Activated effector memory CD4-positive, alpha-beta T cell treated with anti-CD3 and anti-CD28 coated beads, Interleukin-2, amount 50 U/mL, for 16 hours (primary cell): ENCODE measurements around the gene PKIG.
"Not testable (repeated sequence)": the region's sequence is repeated elsewhere in the genome, so short reads cannot be mapped to it uniquely, and the experiment has no call there.

Experiments used
- DNase-seq: peaks from one replicate; pipeline ENCODE4 v3.0.0-alpha.2; 2020

PKIG gene

DNA sequence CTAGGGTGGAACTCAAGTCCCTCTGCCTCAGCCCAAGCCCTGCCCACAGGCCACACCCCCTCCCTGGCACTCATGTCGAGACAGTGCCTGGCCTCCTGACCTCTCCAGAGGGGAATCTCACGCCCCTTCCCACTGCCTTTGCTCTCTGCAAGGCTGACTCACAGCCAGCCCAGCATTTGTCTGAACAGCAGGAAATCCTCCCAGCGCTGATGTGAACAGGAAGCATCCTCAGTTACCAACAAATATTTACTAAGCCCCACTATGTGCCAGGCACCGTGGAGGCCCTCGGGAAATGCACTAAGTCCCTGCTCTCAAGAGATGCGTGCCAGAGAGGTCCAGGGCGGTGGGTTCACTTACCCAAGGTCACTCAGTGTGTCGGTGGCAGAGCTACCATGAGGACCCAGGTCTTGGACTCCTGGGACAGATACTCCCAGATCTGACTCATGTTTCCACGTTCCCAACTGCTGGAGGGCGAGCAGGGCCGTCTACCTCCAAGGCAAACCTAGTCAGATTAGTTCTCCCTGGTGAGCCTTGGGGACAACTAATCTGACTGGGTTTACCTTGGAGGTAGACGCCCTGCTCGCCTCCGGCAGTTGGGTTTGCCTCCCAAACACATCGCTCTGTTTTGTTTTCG is 61.3 kb downstream of the PKIG start:
- DNase-seq, result peak; percentile 82

DNA sequence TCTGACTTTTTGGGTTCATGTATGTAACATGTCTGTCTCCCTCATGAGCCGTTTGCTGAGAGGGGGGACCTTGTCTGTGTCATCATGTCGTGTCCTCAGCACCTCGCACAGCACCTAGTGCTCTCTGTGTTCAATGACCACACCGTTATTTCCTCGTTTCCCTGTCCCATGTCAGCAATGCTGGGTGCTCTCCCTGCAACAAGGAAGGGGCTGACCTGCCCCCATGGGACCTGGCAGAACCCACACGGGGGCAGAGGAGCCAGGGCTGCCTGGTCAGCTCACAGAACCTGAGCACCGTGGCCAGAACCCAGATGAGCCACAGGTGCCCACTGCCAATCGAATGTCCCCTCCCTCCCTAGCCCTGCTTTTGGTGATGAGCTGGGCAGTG is 61.8 kb downstream of the PKIG start:
- no peak for DNase-seq

DNA sequence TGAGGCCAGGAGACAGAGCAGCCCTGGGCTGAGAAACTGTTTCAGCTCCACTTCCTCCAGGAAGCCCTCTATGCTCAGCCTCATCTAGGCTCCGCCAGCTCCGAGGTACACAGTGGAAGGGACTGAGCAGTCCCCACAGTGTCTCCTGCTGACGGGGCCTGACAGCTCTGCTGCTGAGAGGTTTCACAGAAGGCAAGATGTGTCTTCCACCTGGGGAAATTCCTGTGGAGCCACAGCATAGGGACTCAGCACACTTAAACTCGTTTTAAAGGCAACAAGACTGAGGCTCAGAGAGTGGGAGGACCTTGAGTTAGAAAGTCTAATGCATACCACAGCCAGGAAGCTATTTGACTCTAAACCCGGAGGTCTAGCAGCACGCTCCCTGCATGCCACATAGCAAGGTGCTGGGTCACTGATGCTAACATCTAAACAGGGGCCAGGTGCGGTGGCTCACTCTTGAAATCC is 62.3 kb downstream of the PKIG start:
- peak; percentile 80 for DNase-seq

DNA sequence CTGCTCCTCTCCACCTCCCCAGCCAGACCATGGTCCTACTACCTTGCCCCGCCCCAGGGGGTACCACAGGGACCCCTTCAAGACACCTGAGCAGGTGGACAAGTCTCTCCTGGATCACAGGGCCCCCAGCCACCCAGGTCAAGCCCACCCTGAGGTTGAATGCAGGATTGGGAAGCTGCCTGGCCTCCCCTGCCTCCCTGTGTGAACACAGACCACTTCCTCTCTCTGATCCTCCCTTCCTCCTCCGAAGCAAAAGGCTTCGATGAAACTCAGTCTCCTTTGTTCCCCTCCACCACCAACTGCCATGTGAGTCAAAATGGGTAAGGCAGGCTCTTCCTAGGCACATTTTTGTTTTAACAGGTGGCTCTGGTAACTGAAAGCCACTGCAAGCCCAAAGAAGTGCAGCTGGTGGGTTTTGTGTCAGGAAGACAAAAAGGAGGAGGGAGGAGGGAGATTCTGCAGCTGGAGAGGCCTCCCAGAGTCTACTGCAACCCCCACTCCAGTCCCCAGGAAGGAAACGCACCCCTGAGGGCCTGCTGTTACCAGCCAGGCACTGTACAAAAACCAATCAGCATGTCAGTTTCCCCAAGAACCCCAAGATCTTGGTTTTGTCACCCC is 63.8 kb downstream of the PKIG start:
- peak; percentile 70 for DNase-seq

DNA sequence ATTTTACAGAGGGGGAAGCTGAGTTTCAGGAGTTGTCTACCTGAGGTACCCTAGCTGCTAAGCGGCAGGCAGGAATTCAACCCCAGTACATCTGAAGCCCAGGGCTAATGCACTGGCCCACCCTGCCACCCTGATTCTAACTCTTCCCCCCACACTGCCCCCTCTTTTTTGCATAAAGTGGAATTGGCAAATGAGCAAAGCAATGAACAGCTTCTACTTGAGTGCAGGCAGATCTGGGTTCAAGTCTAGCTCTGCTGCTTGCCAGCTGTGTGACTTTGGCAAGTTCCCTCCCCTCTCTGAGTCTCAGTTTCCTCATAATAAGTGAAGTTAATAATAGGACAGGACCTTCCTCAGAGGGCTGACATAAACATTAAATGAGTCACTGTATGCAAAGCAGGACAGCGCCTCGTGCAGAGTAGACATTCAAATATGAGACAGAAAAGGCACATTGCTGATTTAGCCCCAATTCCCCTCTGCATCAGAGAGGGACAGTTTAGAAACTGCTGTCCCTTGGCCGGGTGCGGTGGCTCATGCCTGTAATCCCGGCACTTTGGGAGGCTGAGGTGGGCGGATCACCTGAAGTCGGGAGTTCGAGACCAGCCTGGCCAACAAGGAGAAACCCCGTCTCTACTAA is 64.4 kb downstream of the PKIG start:
- DNase-seq, result no peak

DNA sequence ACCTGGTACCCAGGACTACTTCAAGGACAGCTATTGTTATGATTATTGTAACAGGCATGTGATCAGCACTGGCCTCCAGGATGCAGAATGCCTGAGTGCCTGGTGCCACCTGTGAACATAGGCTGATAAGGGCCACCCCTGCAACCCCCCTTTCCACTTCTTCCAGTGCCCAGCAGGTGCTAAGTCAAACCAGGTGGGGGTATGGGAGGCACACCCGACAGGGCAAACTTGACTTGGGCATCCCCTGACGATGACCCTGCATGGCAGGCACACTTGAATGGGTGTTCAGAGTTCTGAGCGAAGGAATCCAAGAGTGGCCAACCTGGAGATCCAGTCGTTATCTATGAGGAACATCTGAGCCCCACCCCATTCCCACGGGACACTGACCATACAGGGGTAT is 65.7 kb downstream of the PKIG start:
- DNase-seq, result no peak

DNA sequence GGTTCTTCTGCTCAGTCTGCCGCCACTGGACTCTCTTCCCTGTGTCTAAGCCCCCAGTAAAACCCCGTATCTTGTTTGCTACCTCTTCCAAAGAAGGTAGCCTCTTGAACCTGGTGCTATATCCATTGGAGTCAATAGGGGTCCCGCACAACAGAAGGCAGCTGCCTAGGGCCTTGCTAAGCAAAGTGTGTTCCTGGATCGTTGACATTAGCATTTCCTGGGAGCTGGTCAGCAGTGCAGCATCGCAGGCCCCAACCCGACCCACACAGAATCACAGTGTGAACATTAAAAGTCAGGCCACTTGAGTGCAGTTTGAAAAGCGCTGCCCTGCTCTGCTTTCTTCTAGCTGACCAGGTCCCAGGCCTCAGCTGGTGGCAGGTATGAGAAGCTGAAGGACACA is 66.2 kb downstream of the PKIG start:
- no peak for DNase-seq

DNA sequence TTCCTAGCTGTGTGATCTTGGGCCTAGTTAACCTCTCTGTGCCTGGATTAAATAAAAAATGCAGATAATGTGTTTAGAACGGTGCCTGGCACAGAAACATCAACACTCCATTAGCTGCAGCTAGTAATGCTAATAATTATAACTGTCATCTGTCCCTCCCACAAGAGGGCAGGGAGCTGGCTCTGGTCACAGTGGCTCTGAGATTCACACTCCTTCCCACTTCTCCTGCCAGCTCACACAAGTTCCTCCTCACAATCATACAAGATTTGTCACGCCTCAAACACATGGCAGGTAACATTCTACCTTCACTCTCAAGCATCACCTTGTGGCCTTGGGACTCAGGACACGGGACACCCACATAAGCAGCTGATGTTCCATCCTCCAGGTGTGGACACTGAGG is 66.7 kb downstream of the PKIG start:
- DNase-seq, result no peak

DNA sequence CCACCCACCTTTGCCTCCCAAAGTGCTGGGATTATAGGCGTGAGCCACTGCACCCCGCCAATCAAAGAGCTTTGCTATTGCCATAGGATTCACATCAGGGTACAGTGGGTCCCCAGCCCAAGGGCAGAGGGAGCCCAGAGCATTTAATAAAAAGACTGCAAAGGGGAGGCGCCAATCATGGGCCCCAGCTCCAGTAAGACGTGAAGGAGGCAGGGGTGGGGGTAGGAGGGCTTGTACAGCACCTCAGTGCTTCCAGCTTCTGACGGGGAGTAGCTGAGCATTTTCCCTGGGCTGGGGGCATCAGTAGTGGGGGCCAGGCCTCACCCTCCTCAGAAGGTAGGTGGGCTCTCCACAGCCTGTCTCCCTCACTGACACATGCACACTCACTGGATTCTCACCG is 67.6 kb downstream of the PKIG start:
- DNase-seq, result no peak

DNA sequence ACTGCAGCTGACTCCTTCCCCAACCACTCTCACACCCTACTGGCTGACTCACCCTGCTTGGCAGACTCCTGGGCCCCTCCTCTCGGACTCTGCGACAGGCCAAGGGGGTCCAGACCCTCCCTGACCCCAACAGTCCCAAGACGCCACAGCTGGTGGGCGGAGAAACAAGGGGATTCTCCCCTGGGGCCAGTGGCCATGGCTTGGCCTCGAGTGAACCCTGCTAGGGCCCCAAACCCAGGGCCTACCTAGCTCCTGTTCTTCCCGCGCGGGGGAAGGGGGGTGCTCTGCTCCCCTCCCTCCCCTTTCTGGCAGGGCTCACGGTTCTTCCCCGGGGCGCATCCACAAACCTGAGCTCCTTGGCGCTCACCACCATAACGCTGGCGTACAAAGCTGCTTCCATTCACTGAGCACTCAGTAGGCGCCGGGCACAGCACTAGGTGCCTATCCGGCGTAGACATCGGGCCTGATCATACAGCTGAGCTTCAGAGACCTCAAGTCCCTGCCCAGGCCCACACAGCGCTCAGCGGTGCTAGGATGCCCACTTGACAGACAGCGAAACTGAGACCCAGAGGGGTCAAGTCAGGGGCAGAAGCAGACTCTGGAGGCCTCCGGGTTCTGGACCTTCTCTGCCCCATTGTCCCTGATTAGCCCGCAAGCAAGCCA is 68.5 kb downstream of the PKIG start:
- peak; percentile 79 for DNase-seq

DNA sequence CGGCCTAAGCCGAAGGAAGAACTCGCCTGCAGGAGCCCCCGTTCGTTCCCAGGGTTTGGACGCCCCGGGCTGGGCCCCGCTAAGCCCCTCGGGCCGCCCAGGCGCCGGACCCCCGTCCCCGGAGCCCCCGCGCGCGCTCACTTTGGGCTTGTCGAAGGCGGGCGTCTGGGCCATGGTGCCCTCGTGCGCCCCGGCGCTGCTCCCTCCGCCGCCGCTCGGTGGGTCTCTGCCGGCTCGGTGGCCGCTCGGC is 69.0 kb downstream of the PKIG start:
- DNase-seq, result no peak

DNA sequence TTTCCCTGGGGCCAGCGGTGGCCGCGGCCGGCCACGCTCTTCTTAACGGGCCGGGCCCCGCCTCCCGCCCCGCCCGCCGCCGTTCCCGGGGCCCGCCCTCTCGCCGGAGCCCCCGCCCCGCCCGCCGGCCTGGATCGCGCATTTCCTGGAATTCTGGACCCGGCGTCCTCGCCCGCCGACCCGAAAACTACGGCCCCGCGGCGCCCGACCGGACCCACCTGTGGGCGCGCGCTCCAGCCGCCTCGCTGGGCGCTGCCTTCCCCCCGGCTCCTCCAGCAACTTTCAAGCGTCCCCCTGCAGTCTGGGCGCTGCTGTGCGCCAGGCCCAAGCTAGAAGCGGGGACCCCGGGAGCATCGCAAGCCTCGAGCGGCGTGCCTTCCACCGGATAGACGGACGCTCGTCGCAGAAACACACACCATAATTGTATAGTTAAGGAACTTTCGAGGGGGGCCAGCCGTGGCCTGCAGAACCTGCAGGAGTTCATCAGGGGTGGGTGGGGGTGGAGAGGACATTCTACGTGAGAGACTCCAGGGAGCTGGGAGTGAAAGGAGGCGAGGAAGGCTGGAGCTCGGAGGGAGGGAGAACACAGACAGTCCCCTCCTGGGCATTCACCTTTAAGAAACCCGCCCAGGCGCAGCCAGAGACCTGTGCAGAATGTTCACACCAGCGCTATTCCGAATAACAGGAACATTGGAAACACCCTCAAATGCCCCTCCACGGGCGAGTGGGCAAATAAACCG is 69.5 kb downstream of the PKIG start, which contains the start of gene ADA:
Gene ADA, minus strand, starts transcription at position 16 of the 740 bp plus-strand sequence. CDS start 92 bp downstream, outside the sequence.
- DNase-seq, result peak; percentile 83

DNA sequence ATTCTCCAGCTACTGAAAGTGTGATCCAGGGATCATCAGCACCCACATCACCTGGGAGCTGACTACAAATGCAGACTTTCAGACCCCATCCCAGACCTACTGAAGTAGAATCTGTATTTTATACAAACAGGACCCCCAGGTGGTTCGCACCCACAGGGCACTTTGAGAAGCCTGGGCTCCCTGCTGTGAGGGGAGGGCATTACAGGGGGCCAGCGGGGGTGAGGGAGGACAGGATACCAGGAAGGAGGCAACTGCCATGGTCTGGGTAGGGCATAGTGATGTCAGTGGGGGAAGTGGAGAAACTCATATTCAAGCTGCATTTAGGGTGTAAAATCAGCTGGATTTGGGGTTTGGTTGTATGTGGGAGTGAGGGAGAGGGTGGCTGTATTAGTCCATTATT is 71.2 kb downstream of the PKIG start:
- no peak for DNase-seq

DNA sequence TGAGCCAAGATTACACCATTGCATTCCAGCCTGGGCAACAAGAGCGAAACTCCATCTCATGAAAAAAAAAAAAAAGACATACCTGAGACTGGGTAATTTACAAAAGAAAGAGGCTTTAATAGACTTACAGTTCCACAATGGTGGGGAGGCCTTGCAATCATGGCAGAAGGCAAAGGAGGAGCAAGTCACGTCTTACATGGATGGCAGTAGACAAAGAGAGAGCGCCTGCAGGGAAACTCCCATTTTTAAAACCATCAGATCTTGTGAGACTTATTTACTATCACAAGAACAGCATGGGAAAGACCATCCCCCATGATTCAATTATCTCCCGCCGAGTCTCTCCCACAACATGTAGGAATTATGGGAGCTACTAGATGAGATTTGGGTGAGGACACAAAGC is 71.8 kb downstream of the PKIG start:
- not testable (repeated sequence) for DNase-seq

DNA sequence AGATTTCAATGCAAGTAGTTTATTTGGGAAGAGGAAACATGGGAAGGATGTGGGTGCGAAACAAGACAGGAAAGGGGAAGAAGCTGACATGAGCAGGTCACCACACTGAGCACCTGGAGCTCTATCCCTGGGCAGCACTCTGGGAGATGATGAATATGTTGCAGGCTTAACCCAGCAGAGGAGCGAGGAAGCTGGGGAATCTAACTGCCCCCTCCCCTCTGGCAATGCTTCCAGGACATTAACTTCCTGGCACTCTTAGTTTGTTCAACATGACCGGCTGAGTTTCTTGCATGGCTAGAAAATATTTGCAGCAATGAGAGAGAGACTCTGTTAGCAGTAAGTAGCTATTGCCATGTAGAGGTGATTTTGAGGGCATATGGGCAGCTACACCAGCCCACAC is 74.1 kb downstream of the PKIG start:
- no peak for DNase-seq

DNA sequence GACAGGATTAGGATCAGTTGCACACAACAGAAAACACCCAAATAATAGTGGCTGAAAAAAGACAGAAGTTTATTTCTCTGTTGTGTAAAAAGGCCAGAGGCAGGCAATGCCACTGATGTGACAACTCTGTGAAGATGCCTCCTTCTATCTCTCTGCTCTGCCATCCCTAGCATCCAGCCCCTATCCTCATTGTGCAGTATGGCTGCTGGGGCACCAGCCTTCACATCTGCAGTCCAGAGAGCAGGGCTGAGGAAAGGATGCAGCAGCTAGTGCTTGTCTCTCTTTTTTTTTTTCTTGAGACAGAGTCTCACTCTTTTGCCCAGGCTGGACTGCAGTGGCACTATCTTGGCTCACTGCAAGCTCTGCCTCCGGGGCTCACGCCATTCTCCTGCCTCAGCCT is 75.5 kb downstream of the PKIG start:
- DNase-seq, result no peak

DNA sequence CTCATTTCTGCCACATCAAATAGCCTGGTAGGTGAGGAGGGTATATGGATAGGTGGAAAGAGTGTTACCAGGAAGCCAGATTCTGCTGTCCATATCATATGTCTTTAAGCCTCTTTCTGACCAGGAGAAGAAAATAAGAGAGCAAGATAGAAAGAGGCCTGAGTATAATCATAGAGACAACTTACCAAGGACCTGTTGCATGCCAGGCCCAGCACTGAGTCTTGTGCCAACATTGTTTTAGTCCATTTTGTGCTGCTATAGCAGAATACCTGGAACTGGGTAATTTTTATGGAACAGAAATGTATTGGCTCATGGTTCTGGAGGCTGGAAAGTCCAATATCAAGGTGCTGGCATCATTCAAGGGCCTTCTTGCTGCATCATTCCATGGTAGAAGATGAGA is 76.4 kb downstream of the PKIG start:
- DNase-seq, result no peak

DNA sequence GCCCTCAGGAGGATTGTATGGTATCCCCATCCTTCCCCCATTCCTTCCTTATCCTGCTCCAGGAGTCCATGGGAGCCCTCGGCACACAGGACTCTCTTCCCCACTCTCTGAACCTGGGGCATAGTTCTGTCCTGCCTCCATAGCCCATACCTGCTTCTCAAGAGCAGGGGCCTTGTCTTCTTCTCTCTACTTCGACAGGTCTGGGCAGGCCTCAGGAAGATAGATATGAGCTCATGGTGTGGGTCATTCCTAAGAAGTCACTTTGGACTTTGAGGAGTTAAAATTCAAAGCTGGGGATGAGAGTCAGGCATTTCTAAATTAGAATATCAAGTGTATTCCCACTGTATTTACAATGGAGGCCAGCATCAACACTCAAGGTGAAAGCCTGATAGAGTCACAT is 77.6 kb downstream of the PKIG start:
- no peak for DNase-seq

DNA sequence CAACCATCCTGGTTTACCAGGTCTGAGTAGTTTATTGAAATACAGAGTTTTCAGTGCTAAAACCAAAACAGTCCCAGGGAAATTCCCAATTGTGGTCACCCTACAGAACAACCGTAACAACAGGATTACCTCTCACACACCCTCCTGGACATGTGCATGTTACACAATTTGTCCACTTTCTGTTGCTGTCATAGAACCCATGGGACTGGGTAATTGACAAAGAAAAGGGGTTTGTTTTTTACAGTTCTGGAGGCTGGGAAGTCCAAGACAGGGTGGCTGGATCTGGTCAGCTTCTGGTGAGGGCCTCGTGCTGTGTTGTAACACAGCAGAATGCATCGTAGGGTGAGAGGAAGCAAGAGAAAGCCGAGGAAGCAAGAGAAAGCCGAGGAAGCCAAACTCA is 78.2 kb downstream of the PKIG start:
- no peak for DNase-seq

DNA sequence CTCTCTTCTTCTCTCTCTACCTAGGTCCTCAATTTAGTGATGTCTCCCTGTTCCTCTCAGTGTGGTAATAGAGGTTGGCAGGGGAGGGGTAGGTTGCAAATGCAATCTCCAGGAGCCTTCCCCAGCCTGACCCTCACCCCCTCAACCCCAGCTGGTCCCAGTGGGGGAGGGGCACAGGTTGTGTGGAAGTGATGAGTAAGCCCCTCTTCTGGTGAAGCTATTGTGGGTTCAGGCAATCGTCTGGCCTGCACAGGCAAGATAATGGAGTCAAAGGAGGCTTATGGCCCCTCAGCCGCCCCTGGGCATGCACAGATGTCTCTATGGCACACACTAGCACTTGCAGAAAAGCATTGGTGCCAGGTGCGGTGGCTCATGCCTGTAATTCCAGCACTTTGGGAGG is 79.9 kb downstream of the PKIG start:
- no peak for DNase-seq

DNA sequence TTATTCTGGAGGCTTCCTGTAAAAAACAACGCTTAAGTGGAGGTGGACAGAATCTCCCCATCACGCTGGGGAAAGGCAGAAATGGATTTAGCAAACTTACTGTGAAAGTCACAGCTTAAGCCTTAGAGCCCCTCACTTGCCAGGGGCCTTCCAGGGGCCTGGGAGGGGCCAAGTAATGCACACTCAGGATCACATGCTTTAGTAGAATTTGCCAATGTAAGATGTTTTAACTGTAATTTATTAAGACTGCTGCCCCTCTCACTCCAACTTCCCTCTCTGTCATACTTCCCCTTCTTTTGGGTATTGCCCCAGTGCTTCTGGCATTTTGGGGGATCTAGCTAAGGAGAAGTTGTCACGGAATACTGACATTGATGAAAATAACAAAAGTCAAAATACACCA is 81.8 kb downstream of the PKIG start:
- no peak for DNase-seq

DNA sequence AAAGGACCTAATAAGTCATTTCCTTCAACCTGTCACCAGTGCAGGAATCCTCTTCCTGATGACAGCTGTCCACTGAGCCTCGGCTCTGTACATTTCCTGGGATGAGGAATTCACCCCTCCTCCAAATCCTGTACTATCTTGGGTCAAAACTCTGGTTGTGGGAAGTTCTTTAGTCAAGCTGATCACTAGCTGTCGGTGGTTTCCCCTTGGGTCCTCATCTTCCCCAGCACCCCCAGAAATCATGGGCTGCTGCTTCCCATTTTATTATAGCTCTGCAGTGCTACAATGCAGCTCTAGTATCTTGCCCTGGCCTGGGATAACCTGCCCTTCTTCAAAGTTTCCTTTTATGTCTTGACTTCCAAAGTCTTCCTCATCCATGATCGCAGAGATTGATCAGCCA is 83.7 kb downstream of the PKIG start:
- no peak for DNase-seq
